Endothelial cell of umbilical vein (primary cell): ENCODE data around the gene CNST. TPM values are rescaled to one million over a fixed set of nuclear protein-coding genes. Genes with fewer than 3 reads are reported as not detected.

Source experiments
- BruUV-seq: library from RNA; stranded (reverse); fragments of 400-500 nt; replicated peaks from 2 replicates; lab custom pipeline; 2021; lab: Mats Ljungman, UMichigan
- CTCF ChIA-PET: fragments of 300-600, 350-600 bp; sonication (Branson Sonifier 250); formaldehyde crosslinking; loops from one replicate; lab custom pipeline; 2021; ENCODE audit warnings: antibody characterized with exemption, inconsistent platforms; lab: Charles Lee
- POLR2A ChIA-PET: fragments of 300-600, 350-600 bp; sonication (Branson Sonifier 250); formaldehyde crosslinking; loops from one replicate; lab custom pipeline; 2021; ENCODE audit warnings: antibody characterized with exemption, inconsistent platforms; lab: Charles Lee
- DNase-seq: peaks from one replicate; pipeline ENCODE4 v3.0.0-alpha.2; 2011; ENCODE audit warnings: low read depth, low spot score
- FAIRE-seq: peaks from 2 replicates; lab custom pipeline; 2011; peaks lifted over from hg19 to GRCh38; lab: Jason Lieb, UNC
- H2AFZ ChIP-seq: 2 replicates; pipeline ENCODE4 v1.6.0; 2012; ENCODE audit warnings: low read depth, low read length, control low read depth, inconsistent platforms
- H3K27ac ChIP-seq: 2 replicates; pipeline ENCODE4 v1.5.1; 2011; ENCODE audit warnings: low read depth, mild to moderate bottlenecking, control low read depth, low read length, moderate library complexity; ENCODE audit not compliant: insufficient read depth
- H3K27me3 ChIP-seq, 2 experiments: 2 replicates each; pipeline versions ENCODE4 v1.6.0 to v1.6.1; 2011; ENCODE audit warnings: low read length in 2 of 2, mixed read lengths in 1 of 2; ENCODE audit not compliant: control insufficient read depth in 2 of 2, insufficient read depth in 2 of 2
- H3K36me3 ChIP-seq, 2 experiments: 2 replicates in 1 of 2; 3 replicates in 1 of 2; pipeline ENCODE4 v1.5.1; 2011; ENCODE audit warnings: low read length in 2 of 2, mild to moderate bottlenecking in 1 of 2, moderate library complexity in 1 of 2; ENCODE audit not compliant: control insufficient read depth in 2 of 2, insufficient read depth in 2 of 2; ENCODE audit errors: extremely low read depth in 1 of 2
- H3K4me1 ChIP-seq: 3 replicates; pipeline ENCODE4 v1.5.1; 2011; ENCODE audit warnings: mild to moderate bottlenecking, low read length; ENCODE audit not compliant: control insufficient read depth, insufficient read depth; ENCODE audit errors: extremely low read depth
- H3K4me2 ChIP-seq: 2 replicates; pipeline ENCODE4 v1.6.1; 2011; ENCODE audit warnings: low read length, control low read depth, mixed read lengths; ENCODE audit not compliant: insufficient read depth
- H3K4me3 ChIP-seq, 3 experiments: fragments of 200-600 bp in 1 of 3; sonication (generic), shearing (Covaris generic) in 1 of 3; replicated peaks in 1 of 3; 2 replicates each; pipeline ENCODE4 v1.5.1; 2011 to 2016; ENCODE audit warnings: control low read depth in 3 of 3, low read length in 3 of 3, mild to moderate bottlenecking in 2 of 3, inconsistent platforms in 1 of 3, low read depth in 1 of 3, moderate library complexity in 1 of 3; ENCODE audit not compliant: insufficient read depth in 1 of 3
- H3K79me2 ChIP-seq: 2 replicates; pipeline ENCODE4 v1.6.0; 2012; ENCODE audit warnings: low read length, inconsistent platforms; ENCODE audit not compliant: control insufficient read depth, insufficient read depth
- H3K9ac ChIP-seq: replicated peaks from 2 replicates; pipeline ENCODE3; 2011; ENCODE audit warnings: low read length, control low read depth; ENCODE audit not compliant: insufficient read depth; ENCODE audit errors: extremely low read depth
- H3K9me1 ChIP-seq: replicated peaks from 3 replicates; pipeline ENCODE4 v1.6.0; 2011; ENCODE audit warnings: mild to moderate bottlenecking, low read length; ENCODE audit not compliant: control insufficient read depth, insufficient read depth; ENCODE audit errors: extremely low read depth
- H3K9me3 ChIP-seq: replicated peaks from 2 replicates; pipeline ENCODE4 v1.5.1; 2012; ENCODE audit warnings: low read length, inconsistent platforms; ENCODE audit not compliant: control insufficient read depth, insufficient read depth
- H4K20me1 ChIP-seq: replicated peaks from 2 replicates; pipeline ENCODE3; 2011; ENCODE audit warnings: mild to moderate bottlenecking, low read length; ENCODE audit not compliant: control insufficient read depth, insufficient read depth; ENCODE audit errors: extremely low read depth
- EZH2 ChIP-seq: IDR thresholded peaks from 2 replicates; pipeline ENCODE4 v1.6.1; 2012; ENCODE audit warnings: borderline replicate concordance, low read depth, mild to moderate bottlenecking, moderate library complexity, low read length, inconsistent platforms; ENCODE audit not compliant: severe bottlenecking
- FOS ChIP-seq: IDR thresholded peaks from 2 replicates; pipeline ENCODE4 v1.6.1; 2011; ENCODE audit warnings: mild to moderate bottlenecking, low read length, moderate library complexity, borderline replicate concordance; ENCODE audit not compliant: insufficient read depth
- GATA2 ChIP-seq: IDR thresholded peaks from 2 replicates; pipeline ENCODE4 v1.7.0; 2011; ENCODE audit warnings: low read depth, mild to moderate bottlenecking, moderate library complexity, mixed read lengths, low read length; ENCODE audit not compliant: insufficient read length, insufficient read depth
- JUN ChIP-seq: IDR thresholded peaks from 2 replicates; pipeline ENCODE4 v1.6.1; 2011; ENCODE audit warnings: borderline replicate concordance, low read depth; ENCODE audit not compliant: insufficient read length, insufficient read depth
- MYC ChIP-seq: IDR thresholded peaks from one replicate; pipeline ENCODE4 v1.6.1; 2011; ENCODE audit warnings: mild to moderate bottlenecking, low read depth, low read length
- POLR2A ChIP-seq: IDR thresholded peaks from 2 replicates; pipeline ENCODE4 v1.6.1; 2012; ENCODE audit warnings: low read depth, mild to moderate bottlenecking, control low read depth, low read length
- POLR2AphosphoS5 ChIP-seq: IDR thresholded peaks from 2 replicates; pipeline ENCODE4 v1.6.1; 2012; ENCODE audit warnings: low read depth, mild to moderate bottlenecking, control low read depth, low read length, moderate library complexity; ENCODE audit not compliant: insufficient read depth
- dilution Hi-C: fragments of 300-500 bp; cut with MboI; formaldehyde crosslinking; loops from one replicate; pipeline ENCODE4 v1.15.0; 2019; ENCODE audit warnings: low sequenced_read_pairs; ENCODE audit not compliant: extremely low pct_ligation_motif_present
- intact Hi-C: fragments of 100-400 bp; cut with micrococcal nuclease; formaldehyde crosslinking; loops from one replicate; pipeline ENCODE4 v1.10.0; 2022
- polyA plus RNA-seq, 4 experiments: library from polyadenylated mRNA; depleted of rRNA in 3 of 4; stranded (reverse) in 3 of 4; unstranded in 1 of 4; fragments of >200 nt; gene quantifications; 2 replicates each; pipeline versions ENCODE4 v1.2.1 to v1.2.3, GENCODE V29; 2011 to 2012; ENCODE audit warnings: missing spikeins in 1 of 4
- total RNA-seq: library from RNA; stranded (reverse); gene quantifications from 2 replicates; pipeline ENCODE4 v1.2.3, GENCODE V29; 2021
- TF ChIP-seq, protein P1 (sequence below), 2 donors: IDR thresholded peaks; 1 replicate in 1 of 2; 2 replicates in 1 of 2; pipeline ENCODE4 v1.5.1; 2011; ENCODE audit warnings: low read length in 2 of 2, mild to moderate bottlenecking in 2 of 2, moderate library complexity in 2 of 2, control low read depth in 1 of 2, inconsistent platforms in 1 of 2, low read depth in 1 of 2; ENCODE audit not compliant: insufficient read depth in 1 of 2; ENCODE audit errors: extremely low read depth in 1 of 2
- TF ChIP-seq, protein P2 (sequence below): IDR thresholded peaks from 2 replicates; pipeline ENCODE4 v1.6.1; 2011; ENCODE audit not compliant: insufficient read depth, insufficient read length

Gene CNST
- total and polyA plus RNA-seq, 2 donors (not counting 3 experiments of a cell fraction or from before 2014, with no cell fraction given), result 6.3 to 18.1 TPM

DNA sequence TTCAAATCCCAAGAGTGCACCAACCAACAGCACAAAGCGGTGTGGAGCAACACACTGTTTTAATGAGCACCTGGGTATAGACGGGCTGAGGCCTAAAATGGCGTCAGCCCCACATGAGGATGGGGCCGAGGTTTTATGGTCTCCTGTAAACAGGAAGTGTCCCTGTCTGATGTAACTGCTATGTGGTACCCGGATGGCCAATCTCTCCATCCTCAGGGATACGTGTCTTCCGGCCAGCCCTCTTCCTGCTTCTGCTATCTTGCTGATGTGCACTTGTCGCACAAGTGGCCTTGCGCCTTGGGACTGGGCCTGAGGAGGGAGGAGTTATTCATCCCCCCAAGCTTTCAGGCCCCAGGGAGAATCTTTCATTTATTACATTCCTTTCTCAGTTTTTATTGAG, 73.5 kb downstream of the CNST start:
- Histone ChIP-seq H3K9me3 (no peaks in the 10 kb centered on the region), H4K20me1 (no peaks in the 10 kb centered on the region), H3K27ac (no peak overlapping the region), H3K79me2 (no peaks in the 10 kb centered on the region), H3K27me3 (no peaks in the 10 kb centered on the region), H3K36me3 (peaks cover 0 to 17% of the 10 kb centered on the region in 2 experiments), H3K9me1 (no peaks in the 10 kb centered on the region), H3K9ac (no peak overlapping the region), H3K4me2 (no peak overlapping the region), H3K4me1 (no peaks in the 10 kb centered on the region), H3K4me3 (no peak overlapping the region), H2AFZ (no peak overlapping the region)
- DNase-seq, result no peak
- TF ChIP-seq GATA2 (no peak), EZH2 (no peak), POLR2AphosphoS5 (no peak), FOS (no peak), POLR2A (no peak), JUN (no peak), MYC (no peak)
- TF ChIP-seq, protein P1, sequence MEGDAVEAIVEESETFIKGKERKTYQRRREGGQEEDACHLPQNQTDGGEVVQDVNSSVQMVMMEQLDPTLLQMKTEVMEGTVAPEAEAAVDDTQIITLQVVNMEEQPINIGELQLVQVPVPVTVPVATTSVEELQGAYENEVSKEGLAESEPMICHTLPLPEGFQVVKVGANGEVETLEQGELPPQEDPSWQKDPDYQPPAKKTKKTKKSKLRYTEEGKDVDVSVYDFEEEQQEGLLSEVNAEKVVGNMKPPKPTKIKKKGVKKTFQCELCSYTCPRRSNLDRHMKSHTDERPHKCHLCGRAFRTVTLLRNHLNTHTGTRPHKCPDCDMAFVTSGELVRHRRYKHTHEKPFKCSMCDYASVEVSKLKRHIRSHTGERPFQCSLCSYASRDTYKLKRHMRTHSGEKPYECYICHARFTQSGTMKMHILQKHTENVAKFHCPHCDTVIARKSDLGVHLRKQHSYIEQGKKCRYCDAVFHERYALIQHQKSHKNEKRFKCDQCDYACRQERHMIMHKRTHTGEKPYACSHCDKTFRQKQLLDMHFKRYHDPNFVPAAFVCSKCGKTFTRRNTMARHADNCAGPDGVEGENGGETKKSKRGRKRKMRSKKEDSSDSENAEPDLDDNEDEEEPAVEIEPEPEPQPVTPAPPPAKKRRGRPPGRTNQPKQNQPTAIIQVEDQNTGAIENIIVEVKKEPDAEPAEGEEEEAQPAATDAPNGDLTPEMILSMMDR (IDR thresholded peaks at IDR 0.05; ENCODE audit: extremely low read depth in 1 of 2, insufficient read depth in 1 of 2, low read depth in 1 of 2, low read length in 2 of 2), result no peak
- TF ChIP-seq, protein P2, sequence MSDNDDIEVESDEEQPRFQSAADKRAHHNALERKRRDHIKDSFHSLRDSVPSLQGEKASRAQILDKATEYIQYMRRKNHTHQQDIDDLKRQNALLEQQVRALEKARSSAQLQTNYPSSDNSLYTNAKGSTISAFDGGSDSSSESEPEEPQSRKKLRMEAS, result no peak
- no peak for FAIRE-seq
- intact Hi-C loops (loop anchor here (10.0 kb wide), 1 partner anchor 75 kb away; the partner anchor contains the start of genes CNST and TFB2M), dilution Hi-C loops (no loop called here)
- POLR2A ChIA-PET, result no interaction called here
- BruUV-seq, result no TSS peak
- CTCF ChIA-PET, result interaction anchor here (1.1 kb wide), 1 partner anchor 10 kb away, joined by 3 read pairs; no protein-coding TSS in a partner anchor
